Naive B cell (primary cell): ENCODE data around the gene INO80D. TPM values are rescaled to one million over a fixed set of nuclear protein-coding genes. Genes with fewer than 3 reads are reported as not detected.
"Not testable (repeated sequence)": the region's sequence is repeated elsewhere in the genome, so short reads cannot be mapped to it uniquely, and the experiment has no call there.

Experiments used
- ATAC-seq, 2 donors: fragments of 150-1000 bp; cut with Tn5 transposase; 2 replicates each; pipeline ENCODE4 v1.10.0; 2021; ENCODE audit warnings: low read depth in 2 of 2, mild to moderate bottlenecking in 2 of 2, moderate library complexity in 2 of 2
- DNase-seq: peaks from one replicate; pipeline ENCODE4 v3.0.0; 2022
- H3K27ac Mint-ChIP-seq, 6 donors: one replicate each; pipeline ENCODE4 v1.8.0; 2020 to 2022; ENCODE audit warnings: mild to moderate bottlenecking in 6 of 6, mixed read lengths in 6 of 6, moderate library complexity in 5 of 6, inconsistent platforms in 2 of 6
- H3K27me3 Mint-ChIP-seq, 3 donors: one replicate each; pipeline ENCODE4 v1.8.0; 2021 to 2022; ENCODE audit warnings: mixed read lengths in 3 of 3, mild to moderate bottlenecking in 1 of 3
- H3K36me3 Mint-ChIP-seq, 2 donors: one replicate each; pipeline ENCODE4 v1.8.0; 2020 to 2022; ENCODE audit warnings: mixed read lengths in 2 of 2, inconsistent platforms in 1 of 2, mild to moderate bottlenecking in 1 of 2
- H3K4me1 Mint-ChIP-seq, 3 donors: one replicate each; pipeline ENCODE4 v1.8.0; 2020 to 2022; ENCODE audit warnings: mixed read lengths in 3 of 3, inconsistent platforms in 1 of 3, mild to moderate bottlenecking in 1 of 3, moderate library complexity in 1 of 3
- H3K4me3 Mint-ChIP-seq, 8 donors: one replicate each; pipeline ENCODE4 v1.8.0; 2020 to 2022; ENCODE audit warnings: mild to moderate bottlenecking in 8 of 8, mixed read lengths in 8 of 8, moderate library complexity in 8 of 8, inconsistent platforms in 2 of 8
- H3K9me3 Mint-ChIP-seq, 7 donors: one replicate each; pipeline ENCODE4 v1.8.0; 2020 to 2022; ENCODE audit warnings: mixed read lengths in 7 of 7, mild to moderate bottlenecking in 5 of 7, inconsistent platforms in 2 of 7, moderate library complexity in 1 of 7
- polyA plus RNA-seq, 6 donors: library from polyadenylated mRNA; unstranded; fragments of 300-500 nt; fragmentation: Illumina TruSeq; gene quantifications; one replicate each; pipeline ENCODE4 v1.2.3, GENCODE V29; 2021; ENCODE audit warnings: low read depth in 6 of 6

INO80D gene
- polyA plus RNA-seq, 6 donors from 2014 or later, result 14.2 to 25.5 (median 18.5) TPM

- DNase-seq, H3K27me3 Mint-ChIP-seq, ATAC-seq: not testable (repeated sequence)
- peaks cover 75 to 76% of the 10 kb centered on the region in 2 donors for H3K36me3 Mint-ChIP-seq
- peaks cover 0 to 13% (median 3%) of the 10 kb centered on the region in 7 donors for H3K9me3 Mint-ChIP-seq
- peaks cover 24 to 55% (median 47%) of the 10 kb centered on the region in 3 donors for H3K4me1 Mint-ChIP-seq
- H3K27ac Mint-ChIP-seq, result peak overlapping the region in 4 of 6 donors; percentile 6 to 69 (median 38)
- peak overlapping the region in 1 of 8 donors; percentile 49 for H3K4me3 Mint-ChIP-seq
Measured at GRCh38 chr2:206033452-206033851, 52.5 kb downstream of the INO80D start.

DNA sequence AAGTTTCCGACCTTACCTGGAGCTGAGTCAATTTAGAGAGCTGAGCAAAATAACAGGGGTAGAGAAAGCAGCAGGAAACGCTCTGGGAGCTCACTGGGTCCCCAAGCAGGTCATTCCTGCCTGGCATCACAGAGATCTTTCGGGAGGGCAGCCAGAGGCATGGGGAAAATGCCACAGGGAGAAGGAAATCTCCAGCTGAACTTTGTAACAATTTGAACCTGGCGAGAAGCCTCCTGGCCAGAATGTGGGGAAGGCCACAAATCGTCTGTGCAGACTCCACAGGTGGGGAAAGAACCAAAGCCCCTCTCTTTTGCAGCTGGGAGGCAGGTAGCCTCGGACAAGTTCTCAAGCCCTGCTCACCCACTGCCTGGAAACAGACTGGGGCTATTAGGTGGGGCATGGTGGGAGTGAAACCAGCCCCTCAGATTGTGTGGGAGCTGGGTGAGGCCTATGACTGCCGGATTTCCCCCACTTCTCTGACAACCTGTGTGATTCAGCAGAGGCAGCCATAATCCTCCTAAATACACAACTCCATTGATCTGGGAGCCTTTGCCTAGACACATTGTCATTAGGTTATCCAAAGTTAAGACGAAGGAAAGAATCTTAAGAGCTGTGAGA, 53.9 kb downstream of the INO80D start:
- H3K27ac Mint-ChIP-seq, result peak overlapping the region in 3 of 6 donors; percentile 6 to 80 (median 42)
- H3K36me3 Mint-ChIP-seq, result peaks cover 65 to 66% of the 10 kb centered on the region in 2 donors
- DNase-seq (no peak), ATAC-seq (no peak)
- no peaks in the 10 kb centered on the region for H3K27me3 Mint-ChIP-seq
- no peak overlapping the region for H3K4me3 Mint-ChIP-seq
- H3K9me3 Mint-ChIP-seq, result peaks cover 0 to 13% (median 3%) of the 10 kb centered on the region in 7 donors
- H3K4me1 Mint-ChIP-seq, result peaks cover 24 to 59% (median 44%) of the 10 kb centered on the region in 3 donors

- DNase-seq (no peak), ATAC-seq (no peak)
- H3K27ac Mint-ChIP-seq, result peak overlapping the region in 1 of 6 donors; percentile 6
- no peak overlapping the region for H3K4me3 Mint-ChIP-seq
- H3K4me1 Mint-ChIP-seq, result peaks cover 22 to 58% (median 44%) of the 10 kb centered on the region in 3 donors
- H3K27me3 Mint-ChIP-seq, result no peaks in the 10 kb centered on the region
- H3K9me3 Mint-ChIP-seq, result peaks cover 0 to 13% (median 3%) of the 10 kb centered on the region in 7 donors
- peaks cover 57 to 58% of the 10 kb centered on the region in 2 donors for H3K36me3 Mint-ChIP-seq
Measured at GRCh38 chr2:206031162-206031784, 54.7 kb downstream of the INO80D start.

DNA sequence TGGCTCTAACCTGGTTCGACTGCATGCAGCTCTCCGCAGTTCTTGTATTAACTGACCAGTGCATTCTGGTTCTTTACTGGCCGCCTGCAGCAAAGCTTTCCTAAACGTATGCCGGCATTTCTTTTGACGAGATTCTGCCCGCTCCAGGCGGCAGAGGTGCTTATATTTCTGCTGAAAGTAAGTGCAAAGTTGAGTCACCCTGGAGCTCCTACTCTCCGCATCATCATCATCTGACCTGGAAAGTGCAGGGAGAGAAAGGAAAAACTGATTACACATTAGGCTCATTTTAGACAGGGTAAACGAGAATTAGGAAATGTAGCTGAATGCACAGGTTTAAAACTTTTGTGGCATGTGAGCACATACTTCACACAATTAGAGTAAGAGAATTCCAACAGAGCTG, 57.9 kb downstream of the INO80D start:
- DNase-seq (no peak), ATAC-seq (no peak)
- Mint-ChIP-seq H3K9me3 (peaks cover 0 to 7% (median 3%) of the 10 kb centered on the region in 7 donors), H3K4me3 (no peak overlapping the region), H3K4me1 (peaks cover 5 to 26% (median 23%) of the 10 kb centered on the region in 3 donors), H3K36me3 (peaks cover 32 to 36% of the 10 kb centered on the region in 2 donors), H3K27me3 (no peaks in the 10 kb centered on the region), H3K27ac (no peak overlapping the region)

DNA sequence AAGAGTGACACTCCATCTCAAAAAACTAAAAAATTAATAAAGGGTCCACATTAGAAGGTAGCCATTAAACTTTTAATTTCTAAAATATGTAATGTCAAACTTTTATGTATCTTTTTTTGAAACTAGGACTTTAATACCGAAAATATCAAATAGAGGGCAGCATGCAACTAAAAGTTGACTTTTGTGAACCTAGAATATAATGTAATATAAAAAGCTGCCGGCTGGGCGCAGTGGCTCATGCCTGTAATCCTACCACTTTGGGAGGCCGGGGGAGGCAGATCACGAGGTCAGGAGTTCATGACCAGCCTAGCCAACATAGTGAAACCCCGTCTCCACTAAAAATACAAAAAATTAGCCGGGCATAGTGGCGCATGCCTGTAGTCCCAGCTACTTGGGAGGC, 62.8 kb downstream of the INO80D start:
- H3K9me3 Mint-ChIP-seq, result no peaks in the 10 kb centered on the region
- peaks cover 0 to 12% of the 10 kb centered on the region in 2 donors for H3K36me3 Mint-ChIP-seq
- no peaks in the 10 kb centered on the region for H3K27me3 Mint-ChIP-seq
- no peak for ATAC-seq
- no peak for DNase-seq
- no peak overlapping the region for H3K4me3 Mint-ChIP-seq
- no peak overlapping the region for H3K27ac Mint-ChIP-seq
- peaks cover 0 to 2% (median 0%) of the 10 kb centered on the region in 3 donors for H3K4me1 Mint-ChIP-seq

GRCh38 chr2:206020171-206020570, 65.8 kb downstream of the INO80D start:
- Mint-ChIP-seq H3K36me3 (peaks cover 17 to 32% of the 10 kb centered on the region in 2 donors), H3K27me3 (no peaks in the 10 kb centered on the region), H3K4me3 (no peak overlapping the region), H3K27ac (no peak overlapping the region), H3K9me3 (peaks cover 0 to 20% (median 15%) of the 10 kb centered on the region in 7 donors), H3K4me1 (no peaks in the 10 kb centered on the region)
- DNase-seq, result no peak
- ATAC-seq, result no peak

- DNase-seq, H3K4me1 Mint-ChIP-seq, H3K27ac Mint-ChIP-seq, H3K4me3 Mint-ChIP-seq, ATAC-seq, H3K27me3 Mint-ChIP-seq: not testable (repeated sequence)
- Mint-ChIP-seq H3K9me3 (peaks cover 0 to 23% (median 15%) of the 10 kb centered on the region in 7 donors), H3K36me3 (peaks cover 38 to 43% of the 10 kb centered on the region in 2 donors)
Measured at GRCh38 chr2:206015746-206016145, 70.2 kb downstream of the INO80D start.

DNA sequence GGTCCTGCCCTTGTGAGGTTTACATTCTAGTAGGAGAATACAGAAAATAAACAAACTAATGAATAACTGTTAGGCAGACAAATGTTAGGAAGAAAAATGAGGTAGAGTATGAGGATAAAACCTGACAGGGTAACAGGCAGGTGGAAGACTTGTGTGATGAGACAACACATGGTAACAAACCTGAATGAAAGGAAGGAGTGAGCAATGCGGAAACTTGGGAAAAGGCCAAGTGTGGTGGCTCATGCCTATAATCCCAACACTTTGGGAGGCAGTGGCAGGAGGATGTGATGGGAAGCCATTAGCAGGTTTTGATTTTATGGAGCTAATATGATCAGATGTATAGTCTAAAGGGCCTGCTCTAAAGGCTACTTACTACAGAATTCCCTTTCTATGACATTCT, 74.2 kb downstream of the INO80D start:
- Mint-ChIP-seq H3K36me3 (peaks cover 30 to 45% of the 10 kb centered on the region in 2 donors), H3K27me3 (no peaks in the 10 kb centered on the region), H3K4me1 (peaks cover 0 to 1% (median 0%) of the 10 kb centered on the region in 3 donors), H3K9me3 (peaks cover 0 to 19% (median 12%) of the 10 kb centered on the region in 7 donors), H3K4me3 (no peak overlapping the region), H3K27ac (peak overlapping the region in 1 of 6 donors; percentile 14)
- ATAC-seq, result no peak
- DNase-seq, result no peak

DNA sequence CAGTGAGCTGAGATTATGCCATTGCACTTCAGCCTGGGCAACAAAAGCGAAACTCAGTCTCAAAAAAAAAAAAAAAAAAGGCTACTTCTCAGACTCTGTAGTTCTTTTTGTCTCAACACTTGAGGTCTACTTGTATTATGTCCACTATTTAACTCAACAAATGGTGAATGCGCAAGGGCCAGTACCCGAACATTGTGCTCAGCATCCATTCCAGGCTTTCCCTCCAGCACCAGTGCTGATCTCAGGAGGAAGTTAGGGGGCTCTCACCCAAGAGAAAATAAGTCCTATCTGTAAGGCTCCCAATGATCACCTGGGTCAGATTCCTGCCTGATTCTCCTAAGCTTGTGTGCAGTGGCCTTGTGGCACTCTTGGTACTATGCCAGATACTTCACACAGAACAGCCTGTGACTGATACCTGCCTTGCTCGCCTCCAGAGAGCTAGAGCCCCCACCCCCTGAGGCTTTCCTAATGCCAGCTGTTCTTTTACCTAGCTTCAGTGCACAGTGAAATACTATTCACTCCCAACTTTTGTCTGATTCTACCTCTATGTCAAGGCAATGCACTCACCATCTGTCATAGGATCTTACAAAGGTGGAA, 74.9 kb downstream of the INO80D start:
- Mint-ChIP-seq H3K4me1 (peaks cover 0 to 1% (median 0%) of the 10 kb centered on the region in 3 donors), H3K4me3 (no peak overlapping the region), H3K27me3 (no peaks in the 10 kb centered on the region), H3K9me3 (peaks cover 0 to 12% (median 5%) of the 10 kb centered on the region in 7 donors), H3K27ac (peak overlapping the region in 1 of 6 donors; percentile 14), H3K36me3 (peaks cover 23 to 41% of the 10 kb centered on the region in 2 donors)
- DNase-seq, result no peak
- no peak for ATAC-seq

DNA sequence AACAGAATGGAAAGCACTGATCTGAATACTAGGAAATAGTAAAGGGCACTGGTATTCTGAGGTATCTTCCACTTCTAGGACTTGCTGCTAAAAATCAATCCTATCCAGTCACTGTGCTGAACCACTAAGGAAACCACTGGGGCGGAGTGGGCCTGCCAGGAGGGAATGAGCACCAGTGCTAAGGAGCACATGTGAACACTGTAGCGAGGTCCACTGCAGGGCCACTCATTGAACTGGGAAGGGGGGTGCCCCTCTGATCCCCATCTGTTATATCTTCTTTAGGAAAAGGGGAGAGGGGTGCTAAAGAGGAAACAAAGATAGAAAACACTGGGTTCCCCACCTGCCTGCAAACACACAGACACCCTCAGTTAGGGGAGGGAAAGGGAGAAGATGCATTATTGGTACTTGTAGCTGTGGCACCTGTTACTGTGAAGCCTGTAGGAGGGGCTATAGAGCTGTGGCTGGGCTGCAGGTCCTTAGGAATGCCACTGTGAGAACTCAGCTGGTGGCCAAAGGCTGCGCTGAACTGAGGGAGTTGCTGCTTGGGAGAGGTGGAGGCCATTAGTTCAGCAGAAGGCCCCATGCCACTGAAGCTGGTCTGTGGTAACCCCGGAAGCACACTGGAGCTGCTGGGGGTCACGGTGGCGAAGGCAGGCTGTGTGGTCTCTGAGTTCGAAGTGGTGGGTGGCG, 81.8 kb downstream of the INO80D start:
- DNase-seq, result no peak
- Mint-ChIP-seq H3K4me1 (peaks cover 0 to 7% (median 0%) of the 10 kb centered on the region in 3 donors), H3K4me3 (peak overlapping the region in 1 of 8 donors; percentile 25), H3K36me3 (peaks cover 25 to 48% of the 10 kb centered on the region in 2 donors), H3K27me3 (no peaks in the 10 kb centered on the region), H3K27ac (peak overlapping the region in 3 of 6 donors; percentile 25 to 54 (median 34)), H3K9me3 (no peaks in the 10 kb centered on the region)
- ATAC-seq, result no peak

DNA sequence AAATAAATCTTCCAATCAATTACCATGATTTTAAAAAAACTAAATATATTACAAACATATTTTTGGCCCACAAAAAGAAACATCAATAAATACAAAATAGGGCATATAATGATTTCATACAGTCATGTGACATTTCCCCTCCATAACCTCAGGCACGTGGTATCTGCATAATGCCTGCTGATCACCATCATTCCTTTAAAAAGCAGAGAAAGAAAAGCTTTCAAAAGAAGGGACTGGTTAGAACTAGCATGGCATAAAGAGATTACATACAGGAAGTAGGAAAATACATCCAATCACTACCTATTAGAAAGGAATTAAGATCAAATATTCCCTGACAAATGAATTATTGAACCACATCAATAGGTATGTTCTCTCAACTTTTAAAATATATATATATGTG, 83.5 kb downstream of the INO80D start:
- H3K27ac Mint-ChIP-seq, result peak overlapping the region in 1 of 6 donors; percentile 30
- H3K36me3 Mint-ChIP-seq, result peaks cover 31 to 52% of the 10 kb centered on the region in 2 donors

DNA sequence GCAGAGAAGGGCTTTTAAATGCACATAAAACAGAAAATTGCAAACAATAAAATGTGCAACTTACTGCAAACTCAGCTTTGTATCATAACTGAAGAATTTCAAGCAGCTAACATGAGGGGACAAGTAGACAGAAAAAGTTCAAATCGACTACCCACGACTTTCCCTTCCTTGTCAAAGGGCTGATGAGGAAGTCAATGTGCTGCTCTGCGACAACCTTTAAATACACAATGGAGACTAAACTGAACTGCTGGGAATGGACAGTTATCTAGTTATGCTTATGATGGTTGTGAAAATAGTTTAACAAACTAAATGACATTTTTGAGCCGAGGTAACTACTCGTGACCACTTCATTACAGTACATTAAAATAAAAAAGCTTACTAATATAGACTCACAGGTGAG, 84.1 kb downstream of the INO80D start:
- DNase-seq, result no peak
- H3K36me3 Mint-ChIP-seq, result peaks cover 31 to 47% of the 10 kb centered on the region in 2 donors
- no peak for ATAC-seq
- no peaks in the 10 kb centered on the region for H3K9me3 Mint-ChIP-seq
- H3K27me3 Mint-ChIP-seq, result no peaks in the 10 kb centered on the region
- no peak overlapping the region for H3K4me3 Mint-ChIP-seq
- no peak overlapping the region for H3K27ac Mint-ChIP-seq
- peaks cover 0 to 7% (median 0%) of the 10 kb centered on the region in 3 donors for H3K4me1 Mint-ChIP-seq

More for the DNA sequence above, 83.5 kb downstream of the INO80D start:
- H3K9me3 Mint-ChIP-seq, result no peaks in the 10 kb centered on the region
- H3K4me3 Mint-ChIP-seq, result no peak overlapping the region
- no peak for DNase-seq
- ATAC-seq, result no peak
- no peaks in the 10 kb centered on the region for H3K27me3 Mint-ChIP-seq
- peaks cover 0 to 7% (median 0%) of the 10 kb centered on the region in 3 donors for H3K4me1 Mint-ChIP-seq

DNA sequence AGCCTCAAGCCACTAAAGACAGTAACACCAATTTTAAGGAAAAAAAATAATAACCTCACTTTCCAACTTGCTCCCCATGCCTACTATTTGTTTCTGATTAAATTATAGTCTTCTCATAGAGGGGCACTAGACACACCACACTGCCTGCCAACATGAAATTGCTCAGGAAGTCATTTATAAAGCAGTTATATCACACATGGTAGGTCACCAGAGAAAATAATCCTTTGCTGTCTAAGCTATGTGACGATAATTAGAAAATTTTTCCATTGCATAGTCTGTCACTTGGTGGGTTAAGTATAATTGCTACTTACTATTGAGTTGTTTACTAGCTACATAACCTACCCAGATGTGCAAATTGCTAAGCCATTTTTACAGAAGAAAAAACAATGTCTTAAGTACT, 85.2 kb downstream of the INO80D start:
- H3K27me3 Mint-ChIP-seq, result no peaks in the 10 kb centered on the region
- ATAC-seq (no peak), DNase-seq (no peak)
- H3K4me1 Mint-ChIP-seq, result peaks cover 0 to 7% (median 0%) of the 10 kb centered on the region in 3 donors
- no peak overlapping the region for H3K4me3 Mint-ChIP-seq
- H3K36me3 Mint-ChIP-seq, result peaks cover 31 to 41% of the 10 kb centered on the region in 2 donors
- no peak overlapping the region for H3K27ac Mint-ChIP-seq
- no peaks in the 10 kb centered on the region for H3K9me3 Mint-ChIP-seq
